GM12878 (cell line): Measurements from ENCODE around the gene NEK10.

Source experiments
- CBX3 ChIP-seq: fragments of 200-600 bp; sonication (generic); IDR thresholded peaks from 2 replicates; pipeline ENCODE4 v1.6.1; 2016; ENCODE audit warnings: low read depth, borderline replicate concordance
- EED ChIP-seq: sonication (generic); IDR thresholded peaks from 2 replicates; pipeline ENCODE4 v1.6.1; 2016; ENCODE audit warnings: antibody characterized with exemption, low read depth
- MEF2A ChIP-seq: IDR thresholded peaks from 2 replicates; pipeline ENCODE4 v1.6.1; 2011; ENCODE audit warnings: low read depth, mild to moderate bottlenecking, low read length, moderate library complexity; ENCODE audit not compliant: insufficient read depth
- STAT1 ChIP-seq: fragments of 450-650 bp; conservative IDR thresholded peaks from 2 replicates; pipeline ENCODE4 v1.6.1; 2014; ENCODE audit warnings: antibody characterized with exemption, mild to moderate bottlenecking
- TAF1 ChIP-seq: IDR thresholded peaks from 2 replicates; pipeline ENCODE4 v1.6.1; 2011; ENCODE audit warnings: mild to moderate bottlenecking, low read depth, low read length, borderline replicate concordance
- TF ChIP-seq, protein P1 (sequence below), 3 experiments: IDR thresholded peaks in 2 of 3; conservative IDR thresholded peaks in 1 of 3; 2 replicates each; pipeline ENCODE4 v1.5.1; 2011; ENCODE audit warnings: low read depth in 3 of 3, low read length in 3 of 3, mild to moderate bottlenecking in 3 of 3, control low read depth in 2 of 3, moderate library complexity in 2 of 3, inconsistent platforms in 1 of 3, mixed read lengths in 1 of 3; ENCODE audit not compliant: control insufficient read depth in 2 of 3, insufficient read depth in 1 of 3; ENCODE audit errors: extremely low read depth in 1 of 3

- TF ChIP-seq, protein P1, sequence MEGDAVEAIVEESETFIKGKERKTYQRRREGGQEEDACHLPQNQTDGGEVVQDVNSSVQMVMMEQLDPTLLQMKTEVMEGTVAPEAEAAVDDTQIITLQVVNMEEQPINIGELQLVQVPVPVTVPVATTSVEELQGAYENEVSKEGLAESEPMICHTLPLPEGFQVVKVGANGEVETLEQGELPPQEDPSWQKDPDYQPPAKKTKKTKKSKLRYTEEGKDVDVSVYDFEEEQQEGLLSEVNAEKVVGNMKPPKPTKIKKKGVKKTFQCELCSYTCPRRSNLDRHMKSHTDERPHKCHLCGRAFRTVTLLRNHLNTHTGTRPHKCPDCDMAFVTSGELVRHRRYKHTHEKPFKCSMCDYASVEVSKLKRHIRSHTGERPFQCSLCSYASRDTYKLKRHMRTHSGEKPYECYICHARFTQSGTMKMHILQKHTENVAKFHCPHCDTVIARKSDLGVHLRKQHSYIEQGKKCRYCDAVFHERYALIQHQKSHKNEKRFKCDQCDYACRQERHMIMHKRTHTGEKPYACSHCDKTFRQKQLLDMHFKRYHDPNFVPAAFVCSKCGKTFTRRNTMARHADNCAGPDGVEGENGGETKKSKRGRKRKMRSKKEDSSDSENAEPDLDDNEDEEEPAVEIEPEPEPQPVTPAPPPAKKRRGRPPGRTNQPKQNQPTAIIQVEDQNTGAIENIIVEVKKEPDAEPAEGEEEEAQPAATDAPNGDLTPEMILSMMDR (IDR thresholded peaks at IDR 0.05 in 2 of 3, conservative IDR thresholded peaks at IDR 0.05 in 1 of 3; ENCODE audit: control insufficient read depth in 2 of 3, extremely low read depth in 1 of 3, insufficient read depth in 1 of 3, low read depth in 3 of 3, low read length in 3 of 3), result no peak
- TF ChIP-seq EED (no peak), STAT1 (no peak), TAF1 (no peak), MEF2A (no peak), CBX3 (no peak)
Observed at GRCh38 chr3:27201492-27201891, 167.7 kb downstream of the NEK10 start.
